NCI-H2196 (cell line): ENCODE measurements around the gene NRP1.
"Not testable (repeated sequence)": the region's sequence is repeated elsewhere in the genome, so short reads cannot be mapped to it uniquely, and the experiment has no call there.

Source experiments
- DNase-seq: peaks from one replicate; lab custom pipeline; 2025; ENCODE audit not compliant: unreplicated experiment; lab: John Stamatoyannopoulos, UW

Gene NRP1

GRCh38 chr10:33334153-33334804 is at the start of gene NRP1:
Gene NRP1 (minus strand): TSS chr10:33334667. CDS start chr10:33334382, 285 bp downstream.
- no peak for DNase-seq

- DNase-seq: not testable (repeated sequence)
These were observed 49.7 kb upstream of the NRP1 start for GRCh38 chr10:33384201-33384600.

GRCh38 chr10:33382921-33383713 is 48.6 kb upstream of the NRP1 start:
- DNase-seq: no peak

GRCh38 chr10:33382216-33382600 is 47.7 kb upstream of the NRP1 start:
- no peak for DNase-seq

GRCh38 chr10:33381451-33382215 is 47.2 kb upstream of the NRP1 start:
- DNase-seq: no peak

GRCh38 chr10:33377658-33378025 is 43.2 kb upstream of the NRP1 start:
- DNase-seq: no peak

GRCh38 chr10:33376976-33377657 is 42.6 kb upstream of the NRP1 start:
- no peak for DNase-seq

- no peak for DNase-seq
These were observed 42.0 kb upstream of the NRP1 start for GRCh38 chr10:33376476-33376875.

GRCh38 chr10:33373263-33373662 is 38.8 kb upstream of the NRP1 start:
- no peak for DNase-seq

GRCh38 chr10:33371234-33371633 is 36.8 kb upstream of the NRP1 start:
- no peak for DNase-seq

GRCh38 chr10:33370434-33370930 is 36.0 kb upstream of the NRP1 start:
- DNase-seq: no peak

GRCh38 chr10:33368086-33368485 is 33.6 kb upstream of the NRP1 start:
- no peak for DNase-seq

GRCh38 chr10:33365871-33366411 is 31.5 kb upstream of the NRP1 start:
- no peak for DNase-seq

- no peak for DNase-seq
These were observed 30.8 kb upstream of the NRP1 start for GRCh38 chr10:33365301-33365700.

- no peak for DNase-seq
These were observed 28.6 kb upstream of the NRP1 start for GRCh38 chr10:33363106-33363505.

- no peak for DNase-seq
These were observed 23.5 kb upstream of the NRP1 start for GRCh38 chr10:33358016-33358415.

- no peak for DNase-seq
These were observed 20.8 kb upstream of the NRP1 start for GRCh38 chr10:33355274-33355673.

- DNase-seq: no peak
These were observed 19.4 kb upstream of the NRP1 start for GRCh38 chr10:33353853-33354252.

GRCh38 chr10:33353334-33353733 is 18.9 kb upstream of the NRP1 start:
- DNase-seq: no peak

GRCh38 chr10:33352615-33353014 is 18.1 kb upstream of the NRP1 start:
- no peak for DNase-seq

GRCh38 chr10:33352175-33352574 is 17.7 kb upstream of the NRP1 start:
- DNase-seq: no peak
